Esophagus muscularis mucosa (tissue), 4 donors: ENCODE measurements around the gene LIPC.

Experiments used
- EP300 ChIP-seq: sonication (generic); formaldehyde crosslinking; IDR thresholded peaks from one replicate; pipeline ENCODE4 v1.6.1; 2017; ENCODE audit warnings: antibody characterized with exemption
- POLR2A ChIP-seq: fragments of 450-650 bp; IDR thresholded peaks from one replicate; pipeline ENCODE4 v1.6.1; 2017; ENCODE audit warnings: antibody characterized with exemption, moderate library complexity, mild to moderate bottlenecking, low read depth
- TF ChIP-seq, protein P1 (sequence below), 3 experiments: fragments of 200-600 bp in 2 of 3; fragments of 450-650 bp in 1 of 3; sonication (generic) in 2 of 3; IDR thresholded peaks; one replicate each; pipeline ENCODE4 v1.5.1; 2017 to 2019; ENCODE audit warnings: antibody characterized with exemption in 3 of 3, mild to moderate bottlenecking in 2 of 3, moderate library complexity in 1 of 3

GRCh38 chr15:58425185-58425584 lies 6.6 kb upstream of the LIPC start:
- TF ChIP-seq EP300: no peak
- TF ChIP-seq, protein P1, sequence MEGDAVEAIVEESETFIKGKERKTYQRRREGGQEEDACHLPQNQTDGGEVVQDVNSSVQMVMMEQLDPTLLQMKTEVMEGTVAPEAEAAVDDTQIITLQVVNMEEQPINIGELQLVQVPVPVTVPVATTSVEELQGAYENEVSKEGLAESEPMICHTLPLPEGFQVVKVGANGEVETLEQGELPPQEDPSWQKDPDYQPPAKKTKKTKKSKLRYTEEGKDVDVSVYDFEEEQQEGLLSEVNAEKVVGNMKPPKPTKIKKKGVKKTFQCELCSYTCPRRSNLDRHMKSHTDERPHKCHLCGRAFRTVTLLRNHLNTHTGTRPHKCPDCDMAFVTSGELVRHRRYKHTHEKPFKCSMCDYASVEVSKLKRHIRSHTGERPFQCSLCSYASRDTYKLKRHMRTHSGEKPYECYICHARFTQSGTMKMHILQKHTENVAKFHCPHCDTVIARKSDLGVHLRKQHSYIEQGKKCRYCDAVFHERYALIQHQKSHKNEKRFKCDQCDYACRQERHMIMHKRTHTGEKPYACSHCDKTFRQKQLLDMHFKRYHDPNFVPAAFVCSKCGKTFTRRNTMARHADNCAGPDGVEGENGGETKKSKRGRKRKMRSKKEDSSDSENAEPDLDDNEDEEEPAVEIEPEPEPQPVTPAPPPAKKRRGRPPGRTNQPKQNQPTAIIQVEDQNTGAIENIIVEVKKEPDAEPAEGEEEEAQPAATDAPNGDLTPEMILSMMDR (IDR thresholded peaks at IDR 0.05): no peak
- no peak for TF ChIP-seq POLR2A
